Muscle layer of colon (tissue), 2 donors: Measurements from ENCODE around the gene MRPL49.
"Not testable (repeated sequence)": the region's sequence is repeated elsewhere in the genome, so short reads cannot be mapped to it uniquely, and the experiment has no call there.

Experiments
- H3K27ac ChIP-seq: one replicate; pipeline ENCODE4 v1.7.0; 2013; ENCODE audit warnings: low read depth, mild to moderate bottlenecking, low read length, moderate library complexity
- H3K27me3 ChIP-seq, 2 donors: one replicate each; pipeline ENCODE4 v1.7.0; 2013; ENCODE audit warnings: low read length in 2 of 2, mild to moderate bottlenecking in 2 of 2; ENCODE audit not compliant: insufficient read depth in 2 of 2, control insufficient read depth in 1 of 2
- H3K36me3 ChIP-seq: one replicate; pipeline ENCODE4 v1.7.0; 2013; ENCODE audit warnings: mild to moderate bottlenecking, low read length; ENCODE audit not compliant: insufficient read depth
- H3K4me1 ChIP-seq: one replicate; pipeline ENCODE4 v1.7.0; 2013; ENCODE audit warnings: mild to moderate bottlenecking, low read length; ENCODE audit not compliant: insufficient read depth
- H3K4me3 ChIP-seq, 2 donors: one replicate each; pipeline ENCODE4 v1.7.0; 2013; ENCODE audit warnings: low read length in 2 of 2, low read depth in 1 of 2, mild to moderate bottlenecking in 1 of 2, moderate library complexity in 1 of 2
- H3K9ac ChIP-seq: one replicate; pipeline ENCODE4 v1.7.0; 2013; ENCODE audit warnings: low read length
- H3K9me3 ChIP-seq: one replicate; pipeline ENCODE4 v1.7.0; 2013; ENCODE audit warnings: mild to moderate bottlenecking, low read length
- donor health status: abdominal sarcoma.
- donor health status: Adenocarcinoma of cecum.

MRPL49 gene

GRCh38 chr11:65166893-65167292, 44.8 kb downstream of the MRPL49 start:
- Histone ChIP-seq H3K4me3 (no peak overlapping the region), H3K9me3 (no peaks in the 10 kb centered on the region), H3K27ac (no peak overlapping the region), H3K9ac (no peak overlapping the region), H3K4me1 (no peaks in the 10 kb centered on the region), H3K36me3 (no peaks in the 10 kb centered on the region), H3K27me3 (no peaks in the 10 kb centered on the region)

DNA sequence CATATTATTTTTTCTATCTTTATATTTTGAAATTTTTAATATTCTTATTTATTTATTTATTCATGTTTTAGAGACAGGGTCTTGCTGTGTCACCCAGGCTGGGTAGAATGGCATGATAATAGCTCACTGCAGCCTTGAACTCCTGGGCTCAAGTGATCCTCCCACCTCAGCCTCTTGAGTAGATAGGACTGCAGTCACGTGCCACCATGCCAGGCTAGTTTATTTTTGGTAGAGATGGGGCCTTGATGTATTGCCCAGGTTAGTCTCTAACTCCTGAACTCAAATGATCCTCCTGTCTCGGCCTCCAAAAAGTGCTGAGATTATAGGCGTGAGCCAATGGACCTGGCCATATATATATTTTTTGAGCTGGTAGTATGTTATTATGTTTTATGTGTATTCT, 45.5 kb downstream of the MRPL49 start:
- Histone ChIP-seq H3K27me3 (no peaks in the 10 kb centered on the region), H3K27ac (no peak overlapping the region), H3K4me1 (no peaks in the 10 kb centered on the region), H3K36me3 (no peaks in the 10 kb centered on the region), H3K9ac (no peak overlapping the region), H3K9me3 (no peaks in the 10 kb centered on the region), H3K4me3 (no peak overlapping the region)

DNA sequence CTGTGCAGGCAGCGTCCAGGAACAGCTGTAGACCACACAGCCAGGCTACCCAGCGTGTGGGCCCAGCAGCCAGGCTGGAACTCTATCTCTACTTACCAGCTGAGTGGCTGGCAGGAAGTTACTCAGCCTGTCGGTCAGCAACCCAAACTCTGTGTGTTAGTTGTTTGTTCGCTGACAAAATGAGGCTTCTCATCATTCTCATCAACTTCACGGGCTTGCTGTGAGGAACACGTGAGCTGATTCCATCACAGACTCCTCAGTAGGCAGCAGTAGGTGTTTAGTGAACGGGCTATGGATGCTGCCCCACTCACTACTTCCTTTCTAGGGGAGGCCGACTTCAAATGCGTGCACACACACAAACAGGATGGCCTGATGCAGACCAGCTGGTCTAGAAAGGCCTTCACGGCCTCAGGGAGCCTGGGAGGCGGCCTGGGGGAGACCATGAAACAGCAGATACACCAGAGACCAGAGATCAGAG, 47.1 kb downstream of the MRPL49 start:
- no peak overlapping the region for H3K9ac ChIP-seq
- no peaks in the 10 kb centered on the region for H3K9me3 ChIP-seq
- H3K36me3 ChIP-seq: no peaks in the 10 kb centered on the region
- no peaks in the 10 kb centered on the region for H3K27me3 ChIP-seq
- H3K27ac ChIP-seq: no peak overlapping the region
- no peaks in the 10 kb centered on the region for H3K4me1 ChIP-seq
- no peak overlapping the region for H3K4me3 ChIP-seq

GRCh38 chr11:65170058-65170534, 48.0 kb downstream of the MRPL49 start, which contains the start of gene SPDYC:
TSS of gene SPDYC (plus strand) at chr11:65170233. CDS start at chr11:65171358, 1,125 bp downstream.
- Histone ChIP-seq H3K9ac (no peak within 1 kb of the TSS), H3K9me3 (no peaks in the 10 kb centered on the region), H3K4me3 (no peak within 1 kb of the TSS), H3K27me3 (no peaks in the 10 kb centered on the region), H3K4me1 (no peaks in the 10 kb centered on the region), H3K27ac (no peak within 1 kb of the TSS), H3K36me3 (no peaks in the 10 kb centered on the region)

- no peaks in the 10 kb centered on the region for H3K9me3 ChIP-seq
- H3K4me3 ChIP-seq: no peak overlapping the region
- H3K27me3 ChIP-seq: no peaks in the 10 kb centered on the region
- H3K27ac ChIP-seq: no peak overlapping the region
- no peaks in the 10 kb centered on the region for H3K36me3 ChIP-seq
- no peaks in the 10 kb centered on the region for H3K4me1 ChIP-seq
- no peak overlapping the region for H3K9ac ChIP-seq
Observed at GRCh38 chr11:65172600-65172999, 50.5 kb downstream of the MRPL49 start.

DNA sequence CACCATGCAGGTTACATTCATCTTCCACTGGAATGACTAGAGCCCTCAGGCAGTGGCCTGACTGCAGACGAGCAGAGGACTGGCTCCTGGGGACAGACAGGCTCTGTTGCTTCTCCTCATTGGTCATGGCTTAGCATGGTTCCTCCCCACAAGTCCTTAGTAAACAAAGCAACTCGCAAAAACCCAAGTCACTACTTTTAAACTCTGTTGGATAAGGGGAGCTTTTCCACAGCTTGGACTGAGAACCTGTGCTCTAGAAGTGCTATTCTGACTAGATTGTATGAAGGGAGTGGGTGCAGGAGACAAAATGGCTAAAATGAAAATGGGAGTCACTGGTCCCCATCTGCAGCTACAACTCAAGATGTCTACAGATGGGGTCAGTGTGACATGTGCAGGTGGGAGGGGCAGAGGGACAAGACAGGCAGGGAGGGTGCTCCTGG, 52.5 kb downstream of the MRPL49 start:
- H3K4me1 ChIP-seq, H3K9ac ChIP-seq, H3K9me3 ChIP-seq, H3K36me3 ChIP-seq, H3K27ac ChIP-seq, H3K27me3 ChIP-seq, H3K4me3 ChIP-seq: not testable (repeated sequence)
